Right ventricle myocardium inferior (tissue), 1 donor: ENCODE measurements around the gene PDK3. TPM values are rescaled to one million over a fixed set of nuclear protein-coding genes. Genes with fewer than 3 reads are reported as not detected.

Source experiments
- ATAC-seq: fragments of 200-7000 bp; cut with Tn5 transposase; one replicate; pipeline ENCODE4 v1.9.1; 2020; ENCODE audit warnings: mild to moderate bottlenecking, moderate library complexity
- DNase-seq: peaks from one replicate; pipeline ENCODE4 v3.0.0; 2021; ENCODE audit errors: missing footprints
- intact Hi-C: fragments of 100-400 bp; cut with DNase I; formaldehyde crosslinking; loops from one replicate; pipeline ENCODE4 v1.11.0; 2022
- total RNA-seq: library from RNA; stranded (reverse); fragmentation: NEBNext Ultra II Directional; extraction: Animal tissue kit (Norgen Biotek cat#: 25700); gene quantifications from one replicate; pipeline ENCODE4 v1.2.1, GENCODE V29; 2021
- donor health status: DM: no; HTN: yes; CAD: no; lungs with severe emphysema.

Gene PDK3
- total RNA-seq, 1 donor from 2014 or later = 6.3 TPM

DNA sequence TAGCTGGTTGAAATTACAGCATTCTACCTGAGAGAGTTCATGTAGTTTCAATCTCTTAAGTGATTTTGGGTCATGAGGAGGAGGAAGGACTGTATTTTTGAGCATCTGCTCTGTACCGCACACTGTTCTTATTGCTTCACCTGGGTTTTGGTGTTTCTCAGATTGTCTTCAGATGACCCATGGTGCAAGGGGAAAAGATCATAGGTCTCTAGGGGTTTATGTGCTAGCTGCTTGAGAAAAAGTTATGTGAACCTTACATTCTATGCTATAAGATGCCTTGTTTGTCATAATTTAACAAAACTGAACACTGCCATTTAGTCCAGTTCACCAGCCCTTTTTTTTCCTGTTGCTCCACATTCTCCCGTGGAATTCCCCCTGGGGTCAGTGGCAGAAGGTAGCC is 60.4 kb downstream of the PDK3 start:
- ATAC-seq (no peak), DNase-seq (no peak)
- intact Hi-C loops = no loop called here

- DNase-seq (no peak), ATAC-seq (no peak)
- intact Hi-C loops = no loop called here
These were observed 61.5 kb downstream of the PDK3 start for GRCh38 chrX:24526616-24527015.

DNA sequence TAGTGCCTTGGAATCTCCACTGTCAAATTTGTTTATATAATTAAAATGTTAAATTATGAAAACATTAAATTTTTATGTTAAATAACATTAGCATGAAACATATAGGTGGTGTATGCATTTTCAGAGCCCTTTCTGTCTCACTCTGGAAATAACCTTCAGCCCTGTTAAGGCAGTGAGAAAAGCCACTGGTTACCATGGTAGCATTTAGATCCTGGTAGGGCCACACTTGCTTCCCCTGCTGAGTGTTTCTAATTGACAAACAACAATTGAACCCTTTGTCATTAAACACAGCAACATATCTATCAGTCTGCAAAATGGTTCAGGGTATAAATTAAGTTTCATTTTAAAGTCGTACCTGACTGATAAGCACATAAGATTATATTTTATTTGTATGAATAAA is 63.5 kb downstream of the PDK3 start:
- DNase-seq (no peak), ATAC-seq (no peak)
- intact Hi-C loops = no loop called here

DNA sequence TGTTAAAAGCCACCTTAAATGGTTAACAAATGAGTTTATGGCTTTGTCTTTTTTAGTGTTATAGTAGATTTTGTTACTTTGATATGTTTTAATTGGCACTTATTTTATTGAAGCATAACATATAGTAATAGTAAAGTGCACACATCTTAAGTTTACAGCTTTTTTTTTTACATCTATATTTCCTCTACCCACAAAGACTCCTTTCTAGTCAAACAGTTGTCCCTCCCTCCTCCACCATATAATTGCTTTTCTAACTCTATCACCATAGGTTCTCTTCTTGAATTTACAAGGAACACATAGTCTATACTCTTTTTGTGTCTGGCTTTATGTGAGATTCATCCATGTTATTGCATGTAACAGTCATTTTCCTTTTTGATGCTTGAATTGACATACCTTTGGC is 71.5 kb downstream of the PDK3 start:
- DNase-seq = no peak
- intact Hi-C loops = no loop called here
- ATAC-seq = no peak

DNA sequence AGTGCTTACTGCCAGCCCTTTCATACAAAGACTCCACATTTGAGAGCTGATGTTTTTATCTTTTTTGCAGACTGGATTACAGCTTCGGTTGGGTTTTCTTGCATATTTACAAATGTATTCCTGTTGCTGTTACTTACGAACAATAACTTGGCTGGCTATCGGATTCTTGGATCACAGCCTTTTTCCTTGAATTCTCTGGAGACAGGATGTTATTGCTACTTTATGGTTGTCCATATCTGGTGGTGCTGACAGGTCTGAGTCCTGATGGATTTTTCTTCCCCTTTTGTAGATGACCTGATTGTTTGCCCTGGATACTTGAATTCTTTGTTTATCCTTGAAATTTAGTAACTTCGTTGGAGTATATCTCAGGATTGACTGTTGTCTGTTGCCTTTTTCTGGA is 77.7 kb downstream of the PDK3 start:
- intact Hi-C loops = no loop called here
- no peak for ATAC-seq

DNA sequence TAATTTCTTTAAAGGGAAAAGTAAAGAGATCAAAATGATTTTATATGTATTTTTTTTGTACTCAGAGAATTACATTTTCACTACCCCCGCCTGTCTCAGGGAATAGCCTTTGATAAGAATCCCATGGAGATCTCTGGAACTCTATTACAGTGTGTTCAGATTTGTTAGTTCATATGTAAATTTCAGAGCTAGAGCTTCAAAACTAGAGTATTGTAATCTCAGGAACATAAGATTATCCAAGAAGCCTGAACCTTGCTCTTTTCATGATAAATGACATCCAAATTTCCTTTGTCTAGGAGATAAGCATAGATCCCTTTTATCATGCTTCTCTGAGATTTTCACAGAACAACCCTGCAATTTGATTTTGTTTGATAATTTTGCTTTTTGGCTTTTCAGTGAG is 82.9 kb downstream of the PDK3 start:
- DNase-seq = no peak
- intact Hi-C loops = no loop called here
- no peak for ATAC-seq

More for the DNA sequence above, 77.7 kb downstream of the PDK3 start:
- DNase-seq = no peak

GRCh38 chrX:24550166-24550565 is 85.1 kb downstream of the PDK3 start:
- ATAC-seq = no peak
- DNase-seq = no peak
- intact Hi-C loops = no loop called here

- intact Hi-C loops = no loop called here
- DNase-seq (no peak), ATAC-seq (no peak)
These were observed 87.9 kb downstream of the PDK3 start for GRCh38 chrX:24553011-24553410.

DNA sequence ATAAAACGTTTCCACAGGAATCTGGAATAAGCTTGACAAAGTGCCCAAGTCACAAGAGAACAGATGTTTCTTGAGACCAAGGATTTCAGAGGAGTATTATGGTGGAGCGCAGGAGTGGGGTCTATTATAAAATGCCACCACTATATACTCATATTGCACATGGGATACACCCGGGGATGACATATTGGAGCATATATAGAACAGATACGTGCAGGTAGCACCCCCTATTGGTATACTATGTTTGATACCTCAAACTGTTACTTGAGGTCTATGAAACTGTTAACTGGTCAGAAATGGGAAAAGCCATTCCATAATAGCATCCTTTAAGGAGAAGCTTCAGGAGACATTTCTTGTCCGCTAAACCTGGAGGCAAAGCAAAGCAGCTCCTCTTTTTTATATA is 96.0 kb downstream of the PDK3 start:
- DNase-seq (no peak), ATAC-seq (no peak)
- intact Hi-C loops = loop anchor here (5.0 kb wide), 1 partner anchor 164 kb away; no protein-coding TSS in a partner anchor

- no peak for ATAC-seq
- intact Hi-C loops = loop anchor here (5.0 kb wide), 1 partner anchor 166 kb away; no protein-coding TSS in a partner anchor
- DNase-seq = no peak
These were observed 98.4 kb downstream of the PDK3 start for GRCh38 chrX:24563291-24564010.

- DNase-seq = no peak
- intact Hi-C loops = loop anchor here (2.0 kb wide), 1 partner anchor 67 kb away; no protein-coding TSS in a partner anchor
- ATAC-seq = no peak
These were observed 101.2 kb downstream of the PDK3 start for GRCh38 chrX:24566240-24566639.

- ATAC-seq (no peak), DNase-seq (no peak)
- intact Hi-C loops = loop anchor here (2.0 kb wide), 1 partner anchor 68 kb away; no protein-coding TSS in a partner anchor
These were observed 102.1 kb downstream of the PDK3 start for GRCh38 chrX:24567169-24567568.

DNA sequence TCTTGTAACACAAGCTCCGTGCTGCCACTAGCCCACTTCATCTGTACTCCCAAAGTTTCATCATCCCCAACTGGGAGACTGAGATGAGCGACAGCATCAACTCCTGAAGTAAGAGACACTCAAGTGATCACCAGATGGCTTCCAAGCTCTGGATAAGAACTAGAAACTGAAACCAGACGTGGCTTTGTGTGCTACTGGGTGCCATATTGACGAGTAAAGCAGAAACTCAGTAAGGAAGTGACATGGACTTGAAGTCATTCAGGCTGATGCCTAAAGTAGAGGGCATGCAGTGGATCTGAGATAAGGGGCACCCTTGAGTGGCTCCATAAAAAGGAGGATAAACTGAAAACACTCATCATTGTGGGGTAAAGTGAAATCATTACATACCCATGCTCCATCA is 109.7 kb downstream of the PDK3 start:
- ATAC-seq (no peak), DNase-seq (no peak)
- intact Hi-C loops = no loop called here

DNA sequence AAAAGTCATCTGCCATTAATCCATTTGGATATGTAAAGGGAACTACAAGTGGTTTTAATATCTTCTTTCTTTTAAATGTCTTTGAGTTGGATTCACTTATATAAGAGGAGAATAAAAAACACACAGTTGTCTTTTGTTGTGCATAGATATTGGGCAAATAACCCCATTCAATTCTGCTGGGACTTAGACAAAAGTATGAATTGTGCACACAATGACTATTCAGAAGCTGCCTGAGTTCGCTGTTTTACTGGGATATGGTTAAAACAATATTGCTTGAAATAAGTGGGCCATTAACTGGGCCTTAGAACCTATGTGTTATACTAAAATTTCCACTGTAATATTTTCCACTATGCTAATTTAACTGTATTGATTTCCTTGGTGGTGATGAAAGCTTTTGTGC is 110.4 kb downstream of the PDK3 start:
- ATAC-seq = no peak
- no peak for DNase-seq
- intact Hi-C loops = no loop called here

GRCh38 chrX:24577091-24577490 is 112.0 kb downstream of the PDK3 start:
- ATAC-seq (no peak), DNase-seq (no peak)
- intact Hi-C loops = no loop called here

Other genes starting within 250 kb of the PDK3 start
- gene SUPT20HL2, start 151.2 kb upstream of the PDK3 start, total RNA-seq = not detected
- gene SUPT20HL1, start 104.6 kb upstream of the PDK3 start, total RNA-seq = not detected
- gene PCYT1B, start 182.1 kb downstream of the PDK3 start, total RNA-seq = not detected
- gene POLA1, start 228.6 kb downstream of the PDK3 start, total RNA-seq = 6.0 TPM